ENCODE measurements around the gene ANO6. TPM values are rescaled to one million over a fixed set of nuclear protein-coding genes. Genes with fewer than 3 reads are reported as not detected.

ANO6 gene
- total and polyA plus RNA-seq, 10 donors: 2.3 to 38.5 (median 31.7) TPM

DNA sequence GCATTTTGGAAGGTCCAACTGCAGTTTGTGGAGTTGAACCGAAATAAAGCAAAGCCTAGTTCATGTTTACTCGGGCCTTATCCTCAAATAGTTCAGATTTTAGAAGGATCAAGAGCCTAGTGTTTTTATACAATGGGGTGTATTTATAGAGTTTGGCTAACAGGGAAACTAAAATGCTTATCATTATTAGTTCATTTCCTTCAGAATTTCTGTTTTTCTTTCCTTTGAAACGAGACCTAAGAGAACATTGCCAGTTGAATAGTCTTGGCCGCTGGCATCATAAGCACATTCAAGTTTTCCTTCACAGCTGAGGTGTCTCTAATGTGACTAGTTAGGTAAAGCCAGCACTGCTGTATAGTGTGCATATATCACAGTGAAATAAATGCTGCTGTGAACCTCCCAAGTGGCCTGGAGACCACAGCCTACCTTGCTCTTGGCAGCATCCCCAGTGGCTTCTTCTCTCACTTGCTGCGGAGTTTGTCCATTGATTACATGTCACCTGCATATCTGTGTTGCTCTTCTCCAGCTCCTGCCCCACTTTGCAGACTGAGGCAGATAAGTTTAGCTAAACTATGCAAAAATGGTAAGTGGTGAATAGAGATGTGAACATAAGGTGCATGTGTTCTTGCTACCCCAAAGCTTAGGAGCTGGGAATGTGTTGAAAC, 88.8 kb downstream of the ANO6 start:
- peaks cover 0 to 2% (median under 1%) of the 10 kb centered on the region in 6 donors for H3K4me1 ChIP-seq
- H3K36me3 ChIP-seq: peaks cover 0 to 18% (median 0%) of the 10 kb centered on the region in 6 donors
- no peaks in the 10 kb centered on the region for H3K9me3 ChIP-seq
- TF ChIP-seq POLR2AphosphoS5 (IDR thresholded peaks at IDR 0.05): no peak
- no peaks in the 10 kb centered on the region for H3K27me3 ChIP-seq (replicated peaks in 1 of 7)
- H3K27ac ChIP-seq: no peak overlapping the region
- intact Hi-C loops (cut with DNase I; ENCODE audit: low total_unique reads): no loop called here
- WGBS, 5 donors: 80 to 91% (median 85%) methylated on average over 5 of the region's 5 CpGs
- no peak for DNase-seq
- no peak overlapping the region for H3K4me3 ChIP-seq

DNA sequence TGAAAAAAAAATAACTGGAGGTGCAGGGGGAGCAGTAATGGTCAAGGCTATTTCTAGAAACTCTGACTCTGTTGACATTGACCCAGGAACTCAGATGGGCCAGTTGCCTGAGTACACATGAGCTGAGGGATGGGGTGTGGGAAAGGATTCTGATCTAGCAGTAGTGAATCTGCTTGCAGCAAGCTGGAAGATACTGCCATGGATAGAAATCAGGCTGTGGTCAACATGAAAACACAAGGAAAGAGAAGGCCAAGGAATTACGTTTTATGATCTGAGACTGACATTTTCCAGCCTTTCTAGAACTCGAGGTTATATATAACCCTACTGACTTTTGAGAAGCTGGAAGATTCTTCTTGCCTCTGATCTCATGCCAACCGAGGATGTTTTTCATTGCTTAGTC, 90.0 kb downstream of the ANO6 start:
- DNase-seq: no peak
- Histone ChIP-seq H3K27ac (no peak overlapping the region), H3K9me3 (no peaks in the 10 kb centered on the region), H3K4me1 (peaks cover 0 to 10% (median 5%) of the 10 kb centered on the region in 6 donors), H3K36me3 (peaks cover 0 to 18% (median 0%) of the 10 kb centered on the region in 6 donors), H3K4me3 (no peak overlapping the region), H3K27me3 (replicated peaks in 1 of 7) (no peaks in the 10 kb centered on the region)
- WGBS, 5 donors: 85 to 95% (median 90%) methylated on average over 3 of the region's 3 CpGs
- intact Hi-C loops (cut with DNase I; ENCODE audit: low total_unique reads): no loop called here
- TF ChIP-seq, protein P1, sequence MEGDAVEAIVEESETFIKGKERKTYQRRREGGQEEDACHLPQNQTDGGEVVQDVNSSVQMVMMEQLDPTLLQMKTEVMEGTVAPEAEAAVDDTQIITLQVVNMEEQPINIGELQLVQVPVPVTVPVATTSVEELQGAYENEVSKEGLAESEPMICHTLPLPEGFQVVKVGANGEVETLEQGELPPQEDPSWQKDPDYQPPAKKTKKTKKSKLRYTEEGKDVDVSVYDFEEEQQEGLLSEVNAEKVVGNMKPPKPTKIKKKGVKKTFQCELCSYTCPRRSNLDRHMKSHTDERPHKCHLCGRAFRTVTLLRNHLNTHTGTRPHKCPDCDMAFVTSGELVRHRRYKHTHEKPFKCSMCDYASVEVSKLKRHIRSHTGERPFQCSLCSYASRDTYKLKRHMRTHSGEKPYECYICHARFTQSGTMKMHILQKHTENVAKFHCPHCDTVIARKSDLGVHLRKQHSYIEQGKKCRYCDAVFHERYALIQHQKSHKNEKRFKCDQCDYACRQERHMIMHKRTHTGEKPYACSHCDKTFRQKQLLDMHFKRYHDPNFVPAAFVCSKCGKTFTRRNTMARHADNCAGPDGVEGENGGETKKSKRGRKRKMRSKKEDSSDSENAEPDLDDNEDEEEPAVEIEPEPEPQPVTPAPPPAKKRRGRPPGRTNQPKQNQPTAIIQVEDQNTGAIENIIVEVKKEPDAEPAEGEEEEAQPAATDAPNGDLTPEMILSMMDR (IDR thresholded peaks at IDR 0.05 in 8 of 11, conservative IDR thresholded peaks at IDR 0.05 in 3 of 11): no peak
- TF ChIP-seq POLR2A (IDR thresholded peaks at IDR 0.05) (no peak), POLR2AphosphoS5 (IDR thresholded peaks at IDR 0.05) (no peak)

DNA sequence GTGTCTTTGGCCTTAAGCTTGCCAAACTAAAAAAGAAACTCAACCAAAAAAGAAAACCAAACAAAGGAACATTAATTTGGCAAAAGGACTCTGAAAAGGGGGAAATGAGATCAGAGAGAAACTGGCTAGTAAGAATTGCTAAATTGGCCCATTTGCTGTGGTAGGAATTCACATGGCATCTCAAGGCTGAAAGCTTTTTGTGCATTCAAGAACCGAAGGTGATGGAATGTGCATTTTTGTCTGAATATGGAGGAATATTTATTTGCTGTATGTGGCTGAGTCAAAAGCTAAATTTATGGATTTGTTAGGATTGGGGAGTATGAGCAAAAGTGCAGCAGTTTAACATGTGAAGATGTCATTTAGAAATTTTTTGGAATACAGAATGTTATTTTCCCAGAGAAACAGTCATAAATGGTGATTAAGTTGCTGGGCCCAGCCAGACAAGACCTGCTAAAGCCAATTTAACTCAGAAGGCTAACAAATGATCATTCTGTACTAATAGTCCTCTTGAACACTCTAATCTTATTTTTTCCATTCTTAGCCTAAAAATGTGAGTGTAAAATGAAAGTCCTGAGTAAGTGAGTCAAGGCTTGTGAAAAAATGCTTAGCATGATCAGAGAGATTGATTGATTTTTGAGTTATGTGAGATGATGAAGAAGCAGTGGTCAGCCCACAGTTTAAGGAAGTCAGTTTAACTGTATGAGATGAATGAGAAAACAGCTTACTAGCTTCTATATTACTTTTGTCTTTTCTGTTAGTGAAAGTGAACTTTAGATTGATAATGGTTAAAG, 94.1 kb downstream of the ANO6 start:
- Histone ChIP-seq H3K27ac (peak overlapping the region in 2 of 8 donors; percentile 5 to 49), H3K4me3 (no peak overlapping the region), H3K9me3 (peaks cover 0 to 2% (median 0%) of the 10 kb centered on the region in 8 donors), H3K36me3 (peaks cover 0 to 20% (median 0%) of the 10 kb centered on the region in 6 donors), H3K4me1 (peaks cover 0 to 10% (median 5%) of the 10 kb centered on the region in 6 donors), H3K27me3 (replicated peaks in 1 of 7) (no peaks in the 10 kb centered on the region)
- no peak for DNase-seq
- WGBS, 5 donors: 55 to 76% (median 74%) methylated on average over 1 of the region's 1 CpG
- no peak for TF ChIP-seq POLR2AphosphoS5 (IDR thresholded peaks at IDR 0.05)
- TF ChIP-seq, protein P1 (IDR thresholded peaks at IDR 0.05 in 8 of 11, conservative IDR thresholded peaks at IDR 0.05 in 3 of 11): no peak
- no peak for TF ChIP-seq POLR2A (IDR thresholded peaks at IDR 0.05)
- intact Hi-C loops (cut with DNase I; ENCODE audit: low total_unique reads): no loop called here

DNA sequence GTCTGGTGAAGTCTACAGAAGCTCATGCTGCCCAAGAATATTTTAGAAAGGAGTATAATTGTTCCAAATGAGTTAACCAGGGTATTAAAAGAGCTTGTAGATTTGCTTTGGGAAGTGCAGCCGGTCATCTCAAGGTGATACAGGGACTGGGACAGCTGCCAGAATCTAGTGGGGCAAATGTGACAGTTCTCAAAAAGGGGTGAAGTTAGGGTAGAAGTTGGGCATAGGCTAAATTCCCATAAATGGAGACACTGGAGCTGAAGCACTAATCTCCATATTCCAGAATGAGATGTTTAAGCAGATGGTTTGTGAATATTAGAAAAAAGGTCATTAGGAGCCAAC, 94.7 kb downstream of the ANO6 start:
- H3K4me3 ChIP-seq: no peak overlapping the region
- H3K36me3 ChIP-seq: peaks cover 0 to 26% (median 0%) of the 10 kb centered on the region in 6 donors
- intact Hi-C loops (cut with DNase I; ENCODE audit: low total_unique reads): no loop called here
- 57 to 71% (median 65%) methylated on average over 1 of the region's 1 CpG for WGBS, 5 donors
- DNase-seq: no peak
- H3K4me1 ChIP-seq: peaks cover 0 to 10% (median 5%) of the 10 kb centered on the region in 6 donors
- H3K9me3 ChIP-seq: peaks cover 0 to 7% (median 0%) of the 10 kb centered on the region in 8 donors
- TF ChIP-seq, protein P1 (IDR thresholded peaks at IDR 0.05 in 8 of 11, conservative IDR thresholded peaks at IDR 0.05 in 3 of 11): no peak
- no peak for TF ChIP-seq POLR2A (IDR thresholded peaks at IDR 0.05)
- no peak for TF ChIP-seq POLR2AphosphoS5 (IDR thresholded peaks at IDR 0.05)
- no peaks in the 10 kb centered on the region for H3K27me3 ChIP-seq (replicated peaks in 1 of 7)
- no peak overlapping the region for H3K27ac ChIP-seq
